Measurements from ENCODE around the gene SNX2. TPM values are rescaled to one million over a fixed set of nuclear protein-coding genes. Genes with fewer than 3 reads are reported as not detected.

SNX2 gene
- total RNA-seq, 1 donor from 2014 or later: 67.3 TPM

- Mint-ChIP-seq H3K27me3 (no peaks in the 10 kb centered on the region), H3K36me3 (peaks cover 6% of the 10 kb centered on the region)
Measured at GRCh38 chr5:122879076-122879475, 104.2 kb downstream of the SNX2 start.

More at GRCh38 chr5:122879076-122879475, 104.2 kb downstream of the SNX2 start:
- no peak overlapping the region for H3K4me3 Mint-ChIP-seq
- TF ChIP-seq CTCF (conservative IDR thresholded peaks at IDR 0.05): no peak
- peaks cover 11% of the 10 kb centered on the region for H3K4me1 Mint-ChIP-seq (ENCODE audit: unreplicated experiment)
- H3K9me3 Mint-ChIP-seq: no peaks in the 10 kb centered on the region
- DNase-seq (ENCODE audit: extremely low spot score, unreplicated experiment): no peak
- no peak overlapping the region for H3K27ac Mint-ChIP-seq

Other genes with a start within 250 kb of the SNX2 start
- gene SNX24, start 70.5 kb downstream of the SNX2 start, total RNA-seq (ENCODE audit: low replicate concordance): 13.6 and 14.8 TPM in 2 replicates